WI38 (cell line): ENCODE data around the gene PAK1.

Experiments used
- H3K4me3 ChIP-seq: 2 replicates; pipeline ENCODE4 v1.5.1; 2011; ENCODE audit warnings: low read depth, mild to moderate bottlenecking, control low read depth, low read length
- TF ChIP-seq, protein P1 (sequence below): IDR thresholded peaks from 2 replicates; pipeline ENCODE4 v1.5.1; 2012; ENCODE audit warnings: low read depth, mild to moderate bottlenecking, control low read depth, low read length

Gene PAK1

DNA sequence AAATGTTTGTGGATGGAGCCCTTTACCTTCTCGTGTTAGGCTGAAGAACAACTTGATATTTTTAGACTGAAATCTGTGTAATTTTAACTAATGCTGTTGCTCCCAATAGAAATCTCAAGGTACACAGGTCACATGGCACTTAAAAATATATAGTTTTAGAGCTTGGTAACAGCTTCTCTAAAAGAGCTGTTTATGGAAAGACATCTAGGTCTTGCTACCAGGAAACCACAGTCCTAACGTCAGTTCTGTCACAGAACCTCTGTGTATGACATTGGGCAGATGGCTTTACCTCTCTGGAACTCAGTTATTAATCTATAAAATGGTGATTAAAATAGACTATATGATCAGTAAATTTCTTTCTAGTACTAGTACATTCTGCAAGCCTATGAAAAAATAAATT lies 35.4 kb downstream of the PAK1 start:
- TF ChIP-seq, protein P1, sequence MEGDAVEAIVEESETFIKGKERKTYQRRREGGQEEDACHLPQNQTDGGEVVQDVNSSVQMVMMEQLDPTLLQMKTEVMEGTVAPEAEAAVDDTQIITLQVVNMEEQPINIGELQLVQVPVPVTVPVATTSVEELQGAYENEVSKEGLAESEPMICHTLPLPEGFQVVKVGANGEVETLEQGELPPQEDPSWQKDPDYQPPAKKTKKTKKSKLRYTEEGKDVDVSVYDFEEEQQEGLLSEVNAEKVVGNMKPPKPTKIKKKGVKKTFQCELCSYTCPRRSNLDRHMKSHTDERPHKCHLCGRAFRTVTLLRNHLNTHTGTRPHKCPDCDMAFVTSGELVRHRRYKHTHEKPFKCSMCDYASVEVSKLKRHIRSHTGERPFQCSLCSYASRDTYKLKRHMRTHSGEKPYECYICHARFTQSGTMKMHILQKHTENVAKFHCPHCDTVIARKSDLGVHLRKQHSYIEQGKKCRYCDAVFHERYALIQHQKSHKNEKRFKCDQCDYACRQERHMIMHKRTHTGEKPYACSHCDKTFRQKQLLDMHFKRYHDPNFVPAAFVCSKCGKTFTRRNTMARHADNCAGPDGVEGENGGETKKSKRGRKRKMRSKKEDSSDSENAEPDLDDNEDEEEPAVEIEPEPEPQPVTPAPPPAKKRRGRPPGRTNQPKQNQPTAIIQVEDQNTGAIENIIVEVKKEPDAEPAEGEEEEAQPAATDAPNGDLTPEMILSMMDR, result no peak
- no peak overlapping the region for H3K4me3 ChIP-seq

DNA sequence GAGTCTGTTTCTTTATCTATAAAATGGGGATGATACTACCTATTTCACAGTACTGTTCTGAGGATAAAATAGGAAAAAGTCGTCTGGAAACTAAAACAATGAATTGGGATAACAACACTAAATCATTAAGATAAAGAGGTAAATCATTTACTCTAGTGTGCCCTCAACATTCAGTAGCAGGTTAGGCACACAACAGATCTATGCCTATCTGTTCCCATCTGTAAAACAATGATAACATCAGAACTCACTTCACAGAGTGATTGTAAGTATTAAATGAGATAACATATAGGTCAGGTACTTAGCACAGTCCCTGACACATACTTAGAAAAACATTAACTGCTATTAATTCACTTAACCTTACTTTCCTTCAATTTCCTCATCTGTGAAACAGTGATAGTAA lies 36.9 kb downstream of the PAK1 start:
- no peak overlapping the region for H3K4me3 ChIP-seq
- TF ChIP-seq, protein P1, result no peak

DNA sequence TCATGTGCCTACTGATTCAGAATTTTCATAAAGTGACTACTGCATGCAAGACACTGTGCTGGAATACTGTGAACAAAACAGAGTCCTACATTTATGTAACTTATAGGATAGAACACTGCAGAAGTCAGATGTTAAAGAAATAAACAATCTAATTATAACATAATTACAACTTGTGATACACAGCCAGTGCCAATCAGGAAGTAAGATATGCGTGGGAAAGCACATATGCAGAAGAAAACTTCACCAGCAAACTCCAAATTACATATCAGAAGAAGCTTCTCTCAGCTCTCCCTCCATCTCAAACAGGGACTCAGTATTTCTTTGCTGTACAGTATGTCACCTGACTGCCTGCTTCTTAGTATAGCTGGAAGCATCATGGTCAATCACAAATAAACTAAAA lies 37.4 kb downstream of the PAK1 start:
- no peak overlapping the region for H3K4me3 ChIP-seq
- TF ChIP-seq, protein P1, result no peak

DNA sequence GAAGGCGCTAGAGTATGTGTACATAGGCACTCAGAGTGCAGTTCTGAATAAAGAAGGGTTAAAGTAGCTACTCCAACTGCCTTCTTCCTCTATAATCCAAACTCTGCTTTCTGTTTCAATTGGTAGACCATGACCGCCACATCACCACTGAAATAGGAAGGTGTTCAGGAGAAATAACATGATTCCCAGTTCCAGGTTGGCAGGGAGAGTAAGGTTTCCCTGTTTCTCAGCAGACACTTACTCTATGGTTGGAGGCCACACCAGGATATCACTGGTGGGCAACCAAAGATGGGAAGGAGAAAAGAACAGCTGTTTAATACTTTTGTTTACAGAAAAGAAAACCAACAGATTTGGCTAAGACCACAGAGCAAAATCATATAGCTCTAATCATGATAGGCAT lies 37.9 kb downstream of the PAK1 start:
- TF ChIP-seq, protein P1, result no peak
- H3K4me3 ChIP-seq, result no peak overlapping the region

DNA sequence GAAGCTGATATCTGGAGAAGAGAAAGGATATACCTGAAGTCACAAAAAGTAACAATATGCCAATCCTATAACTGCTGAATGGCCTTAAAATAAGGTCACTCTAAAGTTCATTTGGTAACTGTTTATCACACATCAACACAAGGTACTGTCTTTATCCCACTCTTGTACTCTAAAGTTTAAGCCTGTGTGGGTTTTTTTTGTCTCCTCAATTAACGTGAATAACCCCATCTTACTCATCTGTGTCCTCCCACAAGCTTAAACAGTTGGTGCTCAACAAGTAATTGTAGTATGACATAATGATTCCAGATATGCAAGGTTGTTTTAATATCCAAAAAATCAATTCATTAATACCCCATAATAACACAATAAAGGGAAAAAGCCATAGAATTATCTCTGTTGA lies 42.1 kb downstream of the PAK1 start:
- TF ChIP-seq, protein P1, result no peak
- H3K4me3 ChIP-seq, result no peak overlapping the region

DNA sequence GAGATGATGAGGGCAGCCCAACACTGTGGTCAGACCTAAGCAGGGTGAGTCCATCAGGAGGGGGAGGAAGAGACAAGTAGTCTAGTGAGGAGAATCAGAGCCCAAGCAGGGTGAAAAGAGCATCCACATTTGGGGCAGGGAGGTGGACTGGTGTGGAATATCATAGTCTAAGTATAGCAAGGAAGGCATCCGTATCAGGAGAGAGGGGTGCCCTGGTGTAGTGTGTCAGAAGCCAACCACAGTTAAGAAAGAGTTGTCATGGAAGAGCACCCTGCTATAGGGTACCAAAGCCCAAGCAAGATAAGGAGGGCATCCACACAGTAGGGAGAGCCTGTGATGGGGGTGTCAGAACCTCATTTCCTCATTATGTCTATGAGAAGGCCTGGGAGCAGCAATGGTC lies 45.3 kb downstream of the PAK1 start:
- no peak overlapping the region for H3K4me3 ChIP-seq
- TF ChIP-seq, protein P1, result no peak

DNA sequence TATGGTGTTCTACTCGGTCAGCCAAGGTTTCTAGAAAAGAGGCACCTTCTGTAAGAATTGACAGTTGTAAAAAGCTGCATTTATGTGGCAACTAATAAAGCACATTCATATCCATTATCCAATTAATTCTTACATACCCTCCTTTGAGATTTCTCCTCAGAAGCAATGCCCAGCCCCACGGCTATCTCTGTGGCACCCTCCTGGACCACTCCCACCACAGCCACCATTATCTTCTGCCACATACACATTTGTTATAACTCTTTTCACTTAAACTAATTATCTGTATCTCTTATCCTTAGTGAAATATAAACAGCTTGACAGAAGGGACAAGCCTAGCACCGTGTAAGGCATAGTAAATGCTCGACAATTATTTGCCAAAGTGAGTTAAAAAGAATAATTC lies 48.5 kb downstream of the PAK1 start:
- H3K4me3 ChIP-seq, result no peak overlapping the region
- TF ChIP-seq, protein P1, result no peak
